ENCODE data around the gene COPG2. TPM values are rescaled to one million over a fixed set of nuclear protein-coding genes. Genes with fewer than 3 reads are reported as not detected.

Gene COPG2
- total and polyA plus RNA-seq, 2 donors (not counting 1 experiment from before 2014, with no cell fraction given): 47.8 to 52.4 TPM

GRCh38 chr7:130471974-130472373, 196.6 kb downstream of the COPG2 start:
- H3K79me2 ChIP-seq (ENCODE audit: control insufficient read depth, insufficient read depth, low read length): no peaks in the 10 kb centered on the region
- no peaks in the 10 kb centered on the region for H3K4me1 ChIP-seq (ENCODE audit: control insufficient read depth, extremely low read depth, insufficient read depth, low read length)
- DNase-seq (ENCODE audit: low read depth in 2 of 2): no peak
- no peak overlapping the region for H2AFZ ChIP-seq (ENCODE audit: low read length)
- H3K9ac ChIP-seq (ENCODE audit: insufficient read depth, low read length): no peak overlapping the region
- no peaks in the 10 kb centered on the region for H3K36me3 ChIP-seq (ENCODE audit: control insufficient read depth, insufficient read depth, low read length)
- no peak overlapping the region for H3K27ac ChIP-seq (ENCODE audit: insufficient read depth, low read length)
- H3K4me2 ChIP-seq (ENCODE audit: extremely low read depth, insufficient read depth, low read length): no peak overlapping the region
- no peak overlapping the region for H3K4me3 ChIP-seq (replicated peaks in 1 of 4; ENCODE audit: control extremely low read depth in 1 of 4, insufficient read depth in 1 of 4, low read depth in 3 of 4, low read length in 4 of 4)
- TF ChIP-seq CTCF (conservative IDR thresholded peaks at IDR 0.05 in 1 of 2, IDR thresholded peaks at IDR 0.05 in 1 of 2; ENCODE audit: low read depth in 1 of 2, low read length in 2 of 2): no peak
- TF ChIP-seq EZH2 (IDR thresholded peaks at IDR 0.05; ENCODE audit: low read length, missing control alignments): no peak
- no peaks in the 10 kb centered on the region for H3K27me3 ChIP-seq (ENCODE audit: control insufficient read depth, insufficient read depth, low read length)
- H4K20me1 ChIP-seq (ENCODE audit: control insufficient read depth, extremely low read depth, insufficient read depth, low read length): no peaks in the 10 kb centered on the region
- no peaks in the 10 kb centered on the region for H3K9me3 ChIP-seq (ENCODE audit: control insufficient read depth, insufficient read depth, low read depth, low read length)

- no peak overlapping the region for H3K27ac ChIP-seq (ENCODE audit: insufficient read depth, low read length)
- H3K79me2 ChIP-seq (ENCODE audit: control insufficient read depth, insufficient read depth, low read length): no peaks in the 10 kb centered on the region
Observed at GRCh38 chr7:130468612-130469011, 199.9 kb downstream of the COPG2 start.

More at GRCh38 chr7:130468612-130469011, 199.9 kb downstream of the COPG2 start:
- no peaks in the 10 kb centered on the region for H3K27me3 ChIP-seq (ENCODE audit: control insufficient read depth, insufficient read depth, low read length)
- DNase-seq (ENCODE audit: low read depth in 2 of 2): no peak
- H3K9ac ChIP-seq (ENCODE audit: insufficient read depth, low read length): no peak overlapping the region
- no peak overlapping the region for H3K4me3 ChIP-seq (replicated peaks in 1 of 4; ENCODE audit: control extremely low read depth in 1 of 4, insufficient read depth in 1 of 4, low read depth in 3 of 4, low read length in 4 of 4)
- H3K4me2 ChIP-seq (ENCODE audit: extremely low read depth, insufficient read depth, low read length): no peak overlapping the region
- H3K9me3 ChIP-seq (ENCODE audit: control insufficient read depth, insufficient read depth, low read depth, low read length): no peaks in the 10 kb centered on the region
- H3K4me1 ChIP-seq (ENCODE audit: control insufficient read depth, extremely low read depth, insufficient read depth, low read length): no peaks in the 10 kb centered on the region
- no peaks in the 10 kb centered on the region for H4K20me1 ChIP-seq (ENCODE audit: control insufficient read depth, extremely low read depth, insufficient read depth, low read length)
- no peak overlapping the region for H2AFZ ChIP-seq (ENCODE audit: low read length)
- no peak for TF ChIP-seq CTCF (conservative IDR thresholded peaks at IDR 0.05 in 1 of 2, IDR thresholded peaks at IDR 0.05 in 1 of 2; ENCODE audit: low read depth in 1 of 2, low read length in 2 of 2)
- TF ChIP-seq EZH2 (IDR thresholded peaks at IDR 0.05; ENCODE audit: low read length, missing control alignments): no peak
- no peaks in the 10 kb centered on the region for H3K36me3 ChIP-seq (ENCODE audit: control insufficient read depth, insufficient read depth, low read length)

Measured in fibroblast of lung (primary cell).